HCT116 (cell line): ENCODE measurements around the gene DHRS7B. TPM values are rescaled to one million over a fixed set of nuclear protein-coding genes. Genes with fewer than 3 reads are reported as not detected.

Source experiments
- ATAC-seq: fragments of 200-7000 bp; cut with Tn5 transposase; 2 replicates; pipeline ENCODE4 v1.9.1; 2020; ENCODE audit warnings: mild to moderate bottlenecking, moderate library complexity
- BruUV-seq: library from RNA; stranded (reverse); fragments of 400-500 nt; replicated peaks from 2 replicates; lab custom pipeline; 2021; lab: Mats Ljungman, UMichigan
- CTCF ChIA-PET: fragments of 300-600 bp; sonication (Branson Sonifier 250); formaldehyde crosslinking; loops from one replicate; lab custom pipeline; 2021; ENCODE audit warnings: antibody characterized with exemption; lab: Charles Lee
- POLR2A ChIA-PET: fragments of 300-600, 350-600 bp; sonication (Branson Sonifier 250); formaldehyde crosslinking; loops from one replicate; lab custom pipeline; 2021; ENCODE audit warnings: antibody characterized with exemption; lab: Charles Lee
- RAD21 ChIA-PET, 2 experiments: fragments of 300-600 bp; sonication (Branson Sonifier 250); formaldehyde crosslinking; loops; one replicate each; lab custom pipeline; 2023; ENCODE audit warnings: low total read pairs in 2 of 2; ENCODE audit not compliant: uncharacterized antibody in 2 of 2, unreplicated experiment in 2 of 2, low non-redundant PET in 1 of 2; lab: Charles Lee
- DNase-seq: peaks from one replicate; pipeline ENCODE4 v3.0.0-alpha.2; 2010; ENCODE audit warnings: low read depth, low spot score
- H2AFZ ChIP-seq: fragments of 200-600 bp; shearing (Covaris generic), sonication (generic); 2 replicates; pipeline ENCODE4 v1.6.1; 2017; ENCODE audit warnings: low read depth, mixed run types, mixed read lengths, antibody characterized with exemption, low read length; ENCODE audit not compliant: poor library complexity, severe bottlenecking
- H3K27ac ChIP-seq: 2 replicates; pipeline ENCODE4 v1.5.1; 2012; ENCODE audit warnings: low read depth, low read length
- H3K27me3 ChIP-seq: fragments of 200-600 bp; sonication (generic); 2 replicates; pipeline ENCODE4 v1.6.1; 2016; ENCODE audit warnings: mixed run types, low read length, mixed read lengths; ENCODE audit not compliant: insufficient read depth
- H3K36me3 ChIP-seq, 2 experiments: fragments of 200-500 bp in 1 of 2; fragments of 200-600 bp in 1 of 2; sonication (Bioruptor generic) in 1 of 2; sonication (generic) in 1 of 2; 2 replicates each; pipeline versions ENCODE4 v1.5.1 to v1.6.1; 2014 to 2016; ENCODE audit warnings: low read length in 2 of 2, inconsistent platforms in 1 of 2, mixed read lengths in 1 of 2, mixed run types in 1 of 2; ENCODE audit not compliant: insufficient read depth in 2 of 2, control insufficient read depth in 1 of 2
- H3K4me1 ChIP-seq, 2 experiments: fragments of 200-600 bp in 1 of 2; sonication (generic) in 1 of 2; 2 replicates each; pipeline versions ENCODE4 v1.5.1 to v1.6.1; 2012 to 2017; ENCODE audit warnings: low read length in 2 of 2, inconsistent platforms in 1 of 2, mild to moderate bottlenecking in 1 of 2, mixed read lengths in 1 of 2, mixed run types in 1 of 2, moderate library complexity in 1 of 2; ENCODE audit not compliant: insufficient read depth in 2 of 2, control insufficient read depth in 1 of 2
- H3K4me2 ChIP-seq: fragments of 200-600 bp; sonication (generic); 2 replicates; pipeline ENCODE4 v1.6.1; 2017; ENCODE audit warnings: mixed run types, low read length, mixed read lengths
- H3K4me3 ChIP-seq, 2 experiments: fragments of 200-600 bp in 1 of 2; sonication (generic) in 1 of 2; replicated peaks in 1 of 2; 2 replicates each; pipeline ENCODE4 v1.5.1; 2011 to 2016; ENCODE audit warnings: low read length in 2 of 2, control low read depth in 1 of 2, low read depth in 1 of 2, mild to moderate bottlenecking in 1 of 2, mixed read lengths in 1 of 2, mixed run types in 1 of 2
- H3K79me2 ChIP-seq: fragments of 200-600 bp; sonication (generic); 2 replicates; pipeline ENCODE4 v1.6.1; 2017; ENCODE audit warnings: mild to moderate bottlenecking, mixed run types, low read length, moderate library complexity, mixed read lengths; ENCODE audit not compliant: insufficient read depth
- H3K9ac ChIP-seq: fragments of 200-600 bp; sonication (generic); 2 replicates; pipeline ENCODE4 v1.6.1; 2016; ENCODE audit warnings: low read length, mixed read lengths
- H3K9me2 ChIP-seq: fragments of 200-600 bp; sonication (generic), shearing (Covaris generic); 2 replicates; pipeline ENCODE4 v1.6.1; 2017; ENCODE audit warnings: mixed run types, mild to moderate bottlenecking, moderate library complexity; ENCODE audit not compliant: insufficient read depth
- H3K9me3 ChIP-seq, 2 experiments: fragments of 200-500 bp in 1 of 2; fragments of 200-600 bp in 1 of 2; sonication (Bioruptor generic) in 1 of 2; sonication (generic) in 1 of 2; 2 replicates each; pipeline ENCODE4 v1.6.1; 2014 to 2017; ENCODE audit warnings: low read length in 2 of 2, mixed read lengths in 2 of 2, inconsistent platforms in 1 of 2, low read depth in 1 of 2, mild to moderate bottlenecking in 1 of 2, mixed run types in 1 of 2, moderate library complexity in 1 of 2; ENCODE audit not compliant: control insufficient read depth in 1 of 2, insufficient read depth in 1 of 2
- H4K20me1 ChIP-seq: fragments of 200-600 bp; sonication (generic), shearing (Covaris generic); 2 replicates; pipeline ENCODE4 v1.6.1; 2017; ENCODE audit warnings: mixed run types, mild to moderate bottlenecking, moderate library complexity; ENCODE audit not compliant: insufficient read depth
- CTCF ChIP-seq, 3 experiments: fragments of 200-600 bp in 1 of 3; sonication (generic) in 1 of 3; IDR thresholded peaks in 2 of 3; conservative IDR thresholded peaks in 1 of 3; 2 replicates each; pipeline ENCODE4 v1.5.1; 2012 to 2017; ENCODE audit warnings: low read depth in 2 of 3, low read length in 2 of 3, antibody characterized with exemption in 1 of 3, borderline replicate concordance in 1 of 3, control low read depth in 1 of 3, mild to moderate bottlenecking in 1 of 3, mixed read lengths in 1 of 3, mixed run types in 1 of 3, moderate library complexity in 1 of 3; ENCODE audit not compliant: insufficient read depth in 1 of 3
- EGR1 ChIP-seq: IDR thresholded peaks from 2 replicates; pipeline ENCODE4 v1.6.1; 2012; ENCODE audit warnings: low read depth
- ELF1 ChIP-seq: IDR thresholded peaks from 2 replicates; pipeline ENCODE4 v1.6.1; 2012; ENCODE audit warnings: low read depth, borderline replicate concordance
- EZH2phosphoT487 ChIP-seq: fragments of 200-600 bp; IDR thresholded peaks from 2 replicates; pipeline ENCODE4 v1.6.1; 2018; ENCODE audit warnings: antibody characterized with exemption, borderline replicate concordance
- JUND ChIP-seq: IDR thresholded peaks from 2 replicates; pipeline ENCODE4 v1.6.1; 2012
- MAX ChIP-seq: IDR thresholded peaks from 2 replicates; pipeline ENCODE4 v1.6.1; 2012
- POLR2AphosphoS5 ChIP-seq: IDR thresholded peaks from 2 replicates; pipeline ENCODE4 v1.6.1; 2011; ENCODE audit warnings: mild to moderate bottlenecking, low read depth, low read length, moderate library complexity
- REST ChIP-seq: IDR thresholded peaks from 2 replicates; pipeline ENCODE4 v1.6.1; 2012; ENCODE audit warnings: low read depth
- SRF ChIP-seq: IDR thresholded peaks from 2 replicates; pipeline ENCODE4 v1.6.1; 2012; ENCODE audit warnings: low read depth
- YY1 ChIP-seq: IDR thresholded peaks from 2 replicates; pipeline ENCODE4 v1.6.1; 2011; ENCODE audit warnings: low read length, low read depth, moderate library complexity, mild to moderate bottlenecking; ENCODE audit not compliant: insufficient replicate concordance; ENCODE audit errors: extremely low read depth
- ZBTB33 ChIP-seq: IDR thresholded peaks from 2 replicates; pipeline ENCODE4 v1.6.1; 2011; ENCODE audit warnings: mild to moderate bottlenecking, low read length, moderate library complexity; ENCODE audit not compliant: insufficient replicate concordance; ENCODE audit errors: extremely low read depth
- ZNF274 ChIP-seq: fragments of 200-500 bp; sonication (Bioruptor generic); IDR thresholded peaks from 2 replicates; pipeline ENCODE4 v1.6.1; 2014; ENCODE audit warnings: mild to moderate bottlenecking, low read depth, low read length, inconsistent platforms
- intact Hi-C: fragments of 100-400 bp; cut with micrococcal nuclease; formaldehyde crosslinking; loops from 2 replicates; pipeline ENCODE4 v1.10.0; 2022
- total RNA-seq: library from RNA; stranded (reverse); gene quantifications from one replicate; pipeline ENCODE4 v1.2.1, GENCODE V29; 2021; ENCODE audit not compliant: unreplicated experiment

Gene DHRS7B
- total RNA-seq, 1 experiment from 2014 or later: 19.6 TPM

DNA sequence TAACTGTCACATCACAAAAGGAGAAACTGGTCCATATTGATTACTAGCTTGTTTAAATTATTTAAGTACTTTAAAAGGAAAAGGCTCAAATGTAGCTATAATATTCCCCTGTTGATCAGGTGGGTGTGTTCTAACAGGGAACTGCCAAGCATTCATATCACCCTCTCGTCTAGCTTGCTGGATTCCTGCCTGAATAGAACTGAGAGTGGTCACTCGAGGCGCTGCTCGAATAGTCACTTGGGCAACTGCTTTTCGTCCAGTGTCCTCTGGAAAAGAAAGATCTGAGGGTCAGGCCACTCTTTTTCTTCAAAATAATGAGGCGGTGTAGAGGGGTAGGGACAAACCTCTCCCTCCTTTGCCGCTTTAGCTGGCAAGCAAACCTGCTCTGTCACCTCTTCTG lies 47.6 kb upstream of the DHRS7B start:
- no peak overlapping the region for H3K4me2 ChIP-seq
- H3K27ac ChIP-seq: no peak overlapping the region
- peaks cover 0 to 6% of the 10 kb centered on the region in 2 experiments; a peak in 1 of 4 replicates for H3K4me1 ChIP-seq
- no peaks in the 10 kb centered on the region for H3K36me3 ChIP-seq
- intact Hi-C loops: no loop called here
- ChIA-PET POLR2A (no interaction called here), RAD21 (no interaction called here), CTCF (no interaction called here)
- H3K9me2 ChIP-seq: no peaks in the 10 kb centered on the region
- TF ChIP-seq EZH2phosphoT487 (no peak), SRF (no peak), REST (no peak), ZBTB33 (no peak), ZNF274 (no peak), ELF1 (no peak), EGR1 (no peak), POLR2AphosphoS5 (no peak), YY1 (no peak), MAX (no peak), CTCF (IDR thresholded peaks at IDR 0.05 in 2 of 3, conservative IDR thresholded peaks at IDR 0.05 in 1 of 3; ENCODE audit: borderline replicate concordance in 1 of 3, insufficient read depth in 1 of 3, low read depth in 2 of 3, low read length in 2 of 3) (no peak), JUND (no peak)
- DNase-seq (no peak), ATAC-seq (no peak)
- no peaks in the 10 kb centered on the region for H3K27me3 ChIP-seq
- H4K20me1 ChIP-seq: no peaks in the 10 kb centered on the region
- H3K9me3 ChIP-seq: no peaks in the 10 kb centered on the region
- no TSS peak for BruUV-seq
- no peak overlapping the region for H2AFZ ChIP-seq
- no peak overlapping the region for H3K4me3 ChIP-seq
- H3K79me2 ChIP-seq: no peaks in the 10 kb centered on the region
- H3K9ac ChIP-seq: no peak overlapping the region
